Measurements from ENCODE around the gene MAP9. TPM values are rescaled to one million over a fixed set of nuclear protein-coding genes. Genes with fewer than 3 reads are reported as not detected.

The MAP9 gene
- total and polyA plus RNA-seq, 2 of the 4 experiments (the other 2 are of a cell fraction), result 4.0 to 6.6 TPM

DNA sequence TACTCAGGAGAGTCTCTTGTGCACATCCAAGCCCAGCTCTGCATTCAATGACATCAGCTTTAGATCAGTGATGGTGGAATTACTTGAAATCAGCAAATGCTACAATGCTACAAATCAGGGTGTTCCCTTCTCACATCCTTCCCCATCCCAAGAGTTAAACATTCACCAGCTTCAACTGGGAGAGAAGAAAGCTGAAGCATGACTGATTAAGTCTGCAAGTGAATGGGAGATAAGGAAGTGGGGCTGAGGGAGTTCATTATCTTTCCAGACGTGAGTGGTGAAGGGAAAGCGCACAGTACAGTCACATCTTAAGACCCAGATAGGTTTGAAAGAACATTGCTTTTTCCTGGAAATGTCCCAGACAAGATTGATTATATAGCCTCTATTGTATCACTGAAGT lies 26.2 kb upstream of the MAP9 start:
- Histone ChIP-seq H3K27ac (ENCODE audit: insufficient read depth, low read length) (no peak overlapping the region), H3K4me2 (ENCODE audit: low read depth, low read length) (no peak overlapping the region), H4K5ac (ENCODE audit: low read depth, low read length) (no peak overlapping the region), H2AFZ (replicated peaks; ENCODE audit: low read length, poor library complexity) (no peak overlapping the region), H3K4me1 (ENCODE audit: control insufficient read depth, insufficient read depth, low read length) (no peaks in the 10 kb centered on the region; the same call in 1 of the 2 replicates), H3K14ac (replicated peaks; ENCODE audit: low read depth, low read length) (no peak overlapping the region), H3K79me1 (ENCODE audit: low read depth in 1 of 2, low read length in 2 of 2) (no peaks in the 10 kb centered on the region), H3K27me3 (ENCODE audit: control insufficient read depth, insufficient read depth, low read length) (no peaks in the 10 kb centered on the region), H3K23ac (ENCODE audit: low read depth, low read length) (no peak overlapping the region), H3K18ac (ENCODE audit: low read depth, low read length) (no peak overlapping the region), H3K9ac (ENCODE audit: low read depth, low read length) (no peak overlapping the region), H4K91ac (ENCODE audit: insufficient read depth, low read depth, low read length) (no peak overlapping the region), H2AK5ac (ENCODE audit: low read depth, low read length) (no peak overlapping the region), H2BK20ac (ENCODE audit: low read depth, low read length) (no peak overlapping the region), H2AK9ac (replicated peaks; ENCODE audit: low read depth, low read length, poor library complexity) (no peak overlapping the region), H2BK120ac (ENCODE audit: low read depth, low read length) (no peak overlapping the region), H4K8ac (ENCODE audit: low read depth in 2 of 2, low read length in 2 of 2) (0 out of 4 replicates have a peak overlapping the region, but pooled peaks of 1 of the 2 experiments have one; percentile 10), H3K36me3 (ENCODE audit: control insufficient read depth, insufficient read depth, low read length) (no peaks in the 10 kb centered on the region), H4K20me1 (ENCODE audit: insufficient read depth, low read length) (no peaks in the 10 kb centered on the region), H3K9me1 (ENCODE audit: insufficient read depth, low read length) (no peaks in the 10 kb centered on the region), H2BK5ac (ENCODE audit: low read depth, low read length, poor library complexity, severe bottlenecking) (no peak overlapping the region), H3K4me3 (ENCODE audit: insufficient read depth, low read depth, low read length) (no peak overlapping the region), H2BK15ac (ENCODE audit: low read depth, low read length) (no peak overlapping the region), H3K4ac (ENCODE audit: low read depth, low read length) (no peak overlapping the region), H3K9me3 (ENCODE audit: control insufficient read depth, insufficient read depth, low read length) (no peaks in the 10 kb centered on the region), H3K56ac (ENCODE audit: extremely low read depth, insufficient read depth, low read length) (no peak overlapping the region)
- DNase-seq (no peak), ATAC-seq (ENCODE audit: low read depth) (no peak)
- intact Hi-C loops (cut with micrococcal nuclease) (loop anchor here (10.0 kb wide), 2 partner anchors 712 to 1072 kb away; no protein-coding TSS in a partner anchor), in situ Hi-C loops (cut with MboI; ENCODE audit: low sequenced_read_pairs) (loop anchor here (5.0 kb wide), 2 partner anchors 389 to 549 kb away; partner anchors contain the start of gene CTSO), dilution Hi-C loops (cut with HindIII; ENCODE audit: low sequenced_read_pairs, unreplicated experiment) (no loop called here)
- TF ChIP-seq MXI1 (IDR thresholded peaks at IDR 0.05; ENCODE audit: borderline replicate concordance, low read depth, low read length) (no peak), MAZ (IDR thresholded peaks at IDR 0.05; ENCODE audit: borderline replicate concordance, low read depth, low read length) (no peak), CHD1 (IDR thresholded peaks at IDR 0.05; ENCODE audit: low read depth, low read length) (no peak)
- TF ChIP-seq, protein P1, sequence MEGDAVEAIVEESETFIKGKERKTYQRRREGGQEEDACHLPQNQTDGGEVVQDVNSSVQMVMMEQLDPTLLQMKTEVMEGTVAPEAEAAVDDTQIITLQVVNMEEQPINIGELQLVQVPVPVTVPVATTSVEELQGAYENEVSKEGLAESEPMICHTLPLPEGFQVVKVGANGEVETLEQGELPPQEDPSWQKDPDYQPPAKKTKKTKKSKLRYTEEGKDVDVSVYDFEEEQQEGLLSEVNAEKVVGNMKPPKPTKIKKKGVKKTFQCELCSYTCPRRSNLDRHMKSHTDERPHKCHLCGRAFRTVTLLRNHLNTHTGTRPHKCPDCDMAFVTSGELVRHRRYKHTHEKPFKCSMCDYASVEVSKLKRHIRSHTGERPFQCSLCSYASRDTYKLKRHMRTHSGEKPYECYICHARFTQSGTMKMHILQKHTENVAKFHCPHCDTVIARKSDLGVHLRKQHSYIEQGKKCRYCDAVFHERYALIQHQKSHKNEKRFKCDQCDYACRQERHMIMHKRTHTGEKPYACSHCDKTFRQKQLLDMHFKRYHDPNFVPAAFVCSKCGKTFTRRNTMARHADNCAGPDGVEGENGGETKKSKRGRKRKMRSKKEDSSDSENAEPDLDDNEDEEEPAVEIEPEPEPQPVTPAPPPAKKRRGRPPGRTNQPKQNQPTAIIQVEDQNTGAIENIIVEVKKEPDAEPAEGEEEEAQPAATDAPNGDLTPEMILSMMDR (conservative IDR thresholded peaks at IDR 0.05; ENCODE audit: low read depth, low read length), result no peak
- POLR2A ChIA-PET (ENCODE audit: unreplicated experiment), result no interaction called here
- no TSS peak for BruUV-seq (replicated peaks)
- CTCF ChIA-PET, result interaction anchor here (1.1 kb wide), 1 partner anchor 103 kb away, joined by 3 read pairs; no protein-coding TSS in a partner anchor
- WGBS, 2 experiments (ENCODE audit: extremely low coverage in 2 of 2, insufficient read length in 1 of 2), result no CpG with 5 or more reads among the region's 2 CpGs
